RWPE1 (cell line): Measurements from ENCODE around the gene NKAPL.

ENCODE experiments used
- CTCF ChIA-PET: fragments of 350-600 bp; sonication (Branson Sonifier 250); formaldehyde crosslinking; extraction: SDS; loops from one replicate; lab custom pipeline; 2021; lab: Yijun Ruan, JAX
- POLR2A ChIA-PET: fragments of 400-600 bp; formaldehyde crosslinking; extraction: SDS; loops from one replicate; lab custom pipeline; 2020; ENCODE audit warnings: antibody characterized with exemption; ENCODE audit not compliant: low non-redundant PET; lab: Yijun Ruan, JAX
- DNase-seq: peaks from one replicate; pipeline ENCODE4 v3.0.0; 2012; ENCODE audit warnings: low spot score
- H3K27ac ChIP-seq: fragments of 450-650 bp; 2 replicates; pipeline ENCODE4 v1.5.1; 2017
- TF ChIP-seq, protein P1 (sequence below): fragments of 450-650 bp; conservative IDR thresholded peaks from 2 replicates; pipeline ENCODE4 v1.5.1; 2017; ENCODE audit warnings: low read depth, mild to moderate bottlenecking

The NKAPL gene

DNA sequence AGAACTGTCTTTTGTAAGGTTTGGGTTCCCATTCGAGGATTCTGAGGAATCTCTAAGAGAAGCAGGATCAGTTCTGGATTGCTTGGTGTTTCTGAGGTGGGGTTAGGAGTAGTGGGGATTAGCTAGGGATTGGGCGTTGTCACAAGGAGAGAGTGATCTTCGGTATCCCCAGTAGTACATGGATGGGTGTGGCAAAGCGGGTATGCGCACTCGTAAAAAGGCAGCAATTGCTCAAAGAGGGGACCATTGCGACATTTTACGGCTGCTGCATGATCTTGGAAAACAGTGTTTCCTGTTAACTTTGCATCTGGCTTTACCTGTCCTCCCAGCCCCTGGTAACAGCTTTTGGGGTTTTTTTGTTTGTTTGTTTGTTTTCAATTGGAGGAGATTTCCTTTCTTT, 43.7 kb upstream of the NKAPL start:
- ChIA-PET CTCF (interaction anchor here (1.0 kb wide), 1 partner anchor 27 kb away, joined by 4 read pairs; no protein-coding TSS in a partner anchor), POLR2A (no interaction called here)
- TF ChIP-seq, protein P1, sequence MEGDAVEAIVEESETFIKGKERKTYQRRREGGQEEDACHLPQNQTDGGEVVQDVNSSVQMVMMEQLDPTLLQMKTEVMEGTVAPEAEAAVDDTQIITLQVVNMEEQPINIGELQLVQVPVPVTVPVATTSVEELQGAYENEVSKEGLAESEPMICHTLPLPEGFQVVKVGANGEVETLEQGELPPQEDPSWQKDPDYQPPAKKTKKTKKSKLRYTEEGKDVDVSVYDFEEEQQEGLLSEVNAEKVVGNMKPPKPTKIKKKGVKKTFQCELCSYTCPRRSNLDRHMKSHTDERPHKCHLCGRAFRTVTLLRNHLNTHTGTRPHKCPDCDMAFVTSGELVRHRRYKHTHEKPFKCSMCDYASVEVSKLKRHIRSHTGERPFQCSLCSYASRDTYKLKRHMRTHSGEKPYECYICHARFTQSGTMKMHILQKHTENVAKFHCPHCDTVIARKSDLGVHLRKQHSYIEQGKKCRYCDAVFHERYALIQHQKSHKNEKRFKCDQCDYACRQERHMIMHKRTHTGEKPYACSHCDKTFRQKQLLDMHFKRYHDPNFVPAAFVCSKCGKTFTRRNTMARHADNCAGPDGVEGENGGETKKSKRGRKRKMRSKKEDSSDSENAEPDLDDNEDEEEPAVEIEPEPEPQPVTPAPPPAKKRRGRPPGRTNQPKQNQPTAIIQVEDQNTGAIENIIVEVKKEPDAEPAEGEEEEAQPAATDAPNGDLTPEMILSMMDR: no peak
- DNase-seq: no peak
- H3K27ac ChIP-seq: no peak overlapping the region

DNA sequence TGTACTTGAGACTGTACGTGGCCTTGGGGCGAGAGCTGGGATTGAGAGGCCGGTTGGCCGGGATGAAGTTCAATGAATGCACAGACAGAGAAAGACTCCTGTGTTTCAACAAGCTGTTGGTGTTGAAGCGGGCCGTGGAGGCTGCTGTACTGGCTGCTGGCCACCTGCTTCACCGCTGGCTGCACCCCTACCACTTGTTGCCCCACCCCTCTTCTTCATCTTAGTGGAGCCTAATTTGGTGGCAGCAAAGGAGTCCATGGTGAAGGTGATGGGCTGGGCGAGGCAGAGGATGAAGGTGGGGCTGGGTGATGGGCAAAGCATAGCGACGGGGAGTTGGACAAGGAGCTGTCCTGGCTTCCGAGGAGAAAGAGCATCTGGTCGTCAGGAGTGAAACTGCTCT, 41.2 kb upstream of the NKAPL start:
- DNase-seq: no peak
- ChIA-PET CTCF (interaction anchor here (0.6 kb wide), 1 partner anchor 104 kb away, joined by 3 read pairs; no protein-coding TSS in a partner anchor), POLR2A (interaction anchor here (0.7 to 2.0 kb wide), 2 partner anchors 77 to 318 kb away, joined by 6 to 9 read pairs; partner anchors contain the start of gene ZKSCAN8)
- peak overlapping the region; percentile 78 for H3K27ac ChIP-seq
- TF ChIP-seq, protein P1: no peak

DNA sequence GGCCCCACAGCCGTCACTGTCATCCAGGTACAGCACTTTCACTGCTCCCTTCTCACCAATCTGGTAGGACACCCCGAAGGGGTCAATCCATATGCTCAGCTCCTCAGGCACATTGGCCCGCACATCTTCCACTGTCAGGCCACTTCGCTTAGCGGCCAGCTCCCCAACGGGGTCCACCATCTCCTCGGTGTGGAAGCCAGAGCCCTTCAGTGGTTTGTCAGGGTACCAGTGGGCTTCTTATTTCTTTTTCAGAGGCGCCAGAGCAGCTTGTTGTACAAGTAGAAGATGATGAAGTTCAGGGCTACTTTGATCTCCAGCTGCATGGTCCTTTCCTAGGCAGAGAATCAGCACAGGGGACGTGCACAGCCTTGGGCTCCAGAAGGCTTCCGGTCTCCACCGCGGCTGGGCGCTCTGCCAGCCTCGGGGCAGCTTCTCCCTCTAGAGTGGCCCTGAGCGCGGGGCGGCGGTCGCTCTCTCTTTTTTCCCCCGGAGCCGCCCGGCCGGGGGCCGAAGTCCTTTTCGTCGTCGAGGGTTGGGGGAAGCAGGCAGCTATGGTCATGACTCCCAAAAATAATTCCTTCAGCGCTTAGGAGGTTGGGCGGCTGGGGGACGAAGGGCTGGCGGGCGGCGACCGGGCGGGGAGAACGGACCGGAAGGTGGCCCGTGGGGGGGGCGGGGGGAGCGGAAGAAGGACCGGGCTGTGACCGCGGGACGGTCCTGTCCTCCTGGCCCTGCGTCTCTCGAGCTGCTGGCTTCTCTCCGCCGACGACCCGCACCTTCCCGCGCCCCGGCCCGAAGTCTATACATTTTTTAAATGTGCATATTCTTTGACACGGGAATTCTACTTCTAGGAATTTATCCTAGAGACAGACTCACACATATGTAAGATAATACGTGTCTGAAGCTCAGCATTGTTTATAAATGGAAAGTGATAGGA, 40.5 kb upstream of the NKAPL start:
- POLR2A ChIA-PET: interaction anchor here (0.6 to 2.0 kb wide), 3 partner anchors 77 to 138 kb away, joined by 3 to 9 read pairs (median 7); partner anchors contain the start of gene ZKSCAN8
- CTCF ChIA-PET: interaction anchor here (0.6 to 1.1 kb wide), 4 partner anchors 105 to 138 kb away, joined by 3 to 4 read pairs (median 3); no protein-coding TSS in a partner anchor
- H3K27ac ChIP-seq: peak overlapping the region; percentile 78
- no peak for DNase-seq
- TF ChIP-seq, protein P1: no peak

DNA sequence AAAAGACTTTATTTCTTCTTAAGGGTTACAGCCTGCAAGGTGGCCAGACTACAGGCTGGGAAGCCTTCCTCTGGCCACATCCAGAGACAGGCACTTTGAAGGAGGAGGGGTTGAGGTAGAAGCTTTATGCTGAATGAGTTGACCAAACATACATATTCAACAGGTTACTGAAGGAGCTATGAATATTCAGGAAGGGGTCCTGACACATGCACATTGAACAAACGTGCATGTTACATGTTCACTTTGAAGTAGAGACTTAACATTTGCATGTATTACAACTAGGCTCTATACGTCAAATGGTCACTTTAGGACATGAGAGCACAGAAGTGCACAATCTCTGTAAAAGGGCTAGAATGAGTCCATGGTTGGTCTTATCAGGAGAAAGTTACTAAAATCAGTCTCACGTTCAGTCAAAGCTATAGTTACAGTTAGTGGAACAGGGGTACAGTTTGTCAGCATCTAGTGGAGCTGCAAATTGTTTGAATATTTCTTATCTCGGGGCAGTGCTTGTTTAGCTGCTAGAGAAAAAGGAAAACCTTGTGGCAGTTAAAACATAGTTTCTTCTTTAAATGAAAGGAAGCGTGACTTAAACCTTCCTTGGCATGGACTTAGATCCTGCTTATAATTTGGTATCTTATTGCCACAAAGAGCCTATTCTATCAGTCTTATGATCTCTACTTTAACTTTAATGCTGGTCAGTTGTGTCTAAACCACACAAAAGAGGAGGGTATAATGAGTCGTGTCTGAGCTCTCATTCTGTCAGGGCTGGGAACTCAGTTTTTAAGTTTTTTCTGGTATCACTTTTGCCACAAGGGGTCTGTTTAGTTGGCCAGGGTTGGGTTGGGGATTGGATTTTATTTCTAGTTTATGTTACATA, 38.6 kb upstream of the NKAPL start:
- CTCF ChIA-PET: interaction anchor here (0.7 kb wide), 1 partner anchor 135 kb away, joined by 3 read pairs; no protein-coding TSS in a partner anchor
- H3K27ac ChIP-seq: no peak overlapping the region
- TF ChIP-seq, protein P1: no peak
- no peak for DNase-seq
- POLR2A ChIA-PET: interaction anchor here (0.7 kb wide), 1 partner anchor 1425 kb away, joined by 6 read pairs; no protein-coding TSS in a partner anchor

DNA sequence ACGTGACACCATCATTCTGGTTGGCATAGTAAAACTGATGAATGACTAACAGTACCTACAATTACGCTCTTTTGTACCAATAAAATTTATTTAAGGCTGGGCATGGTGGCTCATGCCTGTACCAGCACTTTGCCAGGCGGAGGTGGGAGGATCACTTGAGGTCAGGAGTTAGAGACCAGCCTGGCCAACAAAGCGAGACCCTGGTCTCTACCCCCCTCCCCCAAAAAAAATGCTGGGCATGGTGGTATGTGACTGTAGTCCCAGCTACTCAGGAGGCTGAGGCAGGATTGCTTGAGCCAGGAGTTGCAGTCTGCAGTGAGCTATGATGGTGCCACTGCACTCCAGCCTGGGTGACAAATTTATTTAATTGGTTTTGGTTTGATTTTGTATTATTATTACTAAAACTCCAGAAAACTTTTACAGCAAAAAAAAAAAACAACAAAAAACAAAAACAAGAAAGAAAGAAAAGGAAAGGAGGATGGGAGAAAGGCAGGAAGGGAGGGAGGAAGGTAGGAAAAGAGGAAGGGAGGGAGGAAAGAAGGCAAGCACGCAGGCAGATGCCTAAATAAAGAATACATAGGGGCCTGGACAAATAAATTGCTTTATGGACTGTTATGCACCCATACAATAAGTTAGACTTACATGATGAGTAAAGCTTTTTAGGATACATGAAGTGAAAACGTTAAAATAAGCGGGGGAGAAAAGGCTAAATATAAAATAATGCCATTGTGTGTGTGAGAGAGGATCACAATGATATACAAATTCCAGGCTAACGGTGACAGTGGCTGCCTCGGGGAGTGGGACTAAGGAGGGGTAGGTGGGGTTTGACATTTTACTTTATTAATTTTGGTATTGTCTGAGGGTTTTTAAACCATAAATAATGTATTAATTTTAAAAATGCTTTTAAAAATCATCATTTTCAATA, 34.7 kb upstream of the NKAPL start:
- POLR2A ChIA-PET: no interaction called here
- TF ChIP-seq, protein P1: no peak
- peak overlapping the region; percentile 90 for H3K27ac ChIP-seq
- CTCF ChIA-PET: no interaction called here
- no peak for DNase-seq
